Esophagus muscularis mucosa (tissue), 4 donors: ENCODE results near the gene SLC16A12.

Experiments used
- EP300 ChIP-seq: sonication (generic); formaldehyde crosslinking; IDR thresholded peaks from one replicate; pipeline ENCODE4 v1.6.1; 2017; ENCODE audit warnings: antibody characterized with exemption
- POLR2A ChIP-seq: fragments of 450-650 bp; IDR thresholded peaks from one replicate; pipeline ENCODE4 v1.6.1; 2017; ENCODE audit warnings: antibody characterized with exemption, moderate library complexity, mild to moderate bottlenecking, low read depth
- TF ChIP-seq, protein P1 (sequence below), 3 experiments: fragments of 200-600 bp in 2 of 3; fragments of 450-650 bp in 1 of 3; sonication (generic) in 2 of 3; IDR thresholded peaks; one replicate each; pipeline ENCODE4 v1.5.1; 2017 to 2019; ENCODE audit warnings: antibody characterized with exemption in 3 of 3, mild to moderate bottlenecking in 2 of 3, moderate library complexity in 1 of 3

GRCh38 chr10:89479771-89480446, 55.5 kb downstream of the SLC16A12 start:
- no peak for TF ChIP-seq POLR2A
- TF ChIP-seq, protein P1, sequence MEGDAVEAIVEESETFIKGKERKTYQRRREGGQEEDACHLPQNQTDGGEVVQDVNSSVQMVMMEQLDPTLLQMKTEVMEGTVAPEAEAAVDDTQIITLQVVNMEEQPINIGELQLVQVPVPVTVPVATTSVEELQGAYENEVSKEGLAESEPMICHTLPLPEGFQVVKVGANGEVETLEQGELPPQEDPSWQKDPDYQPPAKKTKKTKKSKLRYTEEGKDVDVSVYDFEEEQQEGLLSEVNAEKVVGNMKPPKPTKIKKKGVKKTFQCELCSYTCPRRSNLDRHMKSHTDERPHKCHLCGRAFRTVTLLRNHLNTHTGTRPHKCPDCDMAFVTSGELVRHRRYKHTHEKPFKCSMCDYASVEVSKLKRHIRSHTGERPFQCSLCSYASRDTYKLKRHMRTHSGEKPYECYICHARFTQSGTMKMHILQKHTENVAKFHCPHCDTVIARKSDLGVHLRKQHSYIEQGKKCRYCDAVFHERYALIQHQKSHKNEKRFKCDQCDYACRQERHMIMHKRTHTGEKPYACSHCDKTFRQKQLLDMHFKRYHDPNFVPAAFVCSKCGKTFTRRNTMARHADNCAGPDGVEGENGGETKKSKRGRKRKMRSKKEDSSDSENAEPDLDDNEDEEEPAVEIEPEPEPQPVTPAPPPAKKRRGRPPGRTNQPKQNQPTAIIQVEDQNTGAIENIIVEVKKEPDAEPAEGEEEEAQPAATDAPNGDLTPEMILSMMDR (IDR thresholded peaks at IDR 0.05), result no peak
- TF ChIP-seq EP300, result no peak
